GM18505 (cell line): Measurements from ENCODE around the gene ARL17A.
"Not testable (repeated sequence)": the region's sequence is repeated elsewhere in the genome, so short reads cannot be mapped to it uniquely, and the experiment has no call there.

ENCODE experiments used
- ATAC-seq: cut with Tn5 transposase; IDR thresholded peaks from one replicate; pipeline ENCODE4 v1.9.1; 2021; ENCODE audit not compliant: unreplicated experiment

Gene ARL17A

GRCh38 chr17:46579083-46580075 lies at the start of gene ARL17A:
Gene ARL17A (minus strand): TSS chr17:46579691. CDS start chr17:46576322, 3,369 bp downstream.
- peak; percentile 61 for ATAC-seq

- ATAC-seq = peak; percentile 48
These were observed 49.4 kb upstream of the ARL17A start for GRCh38 chr17:46628753-46629436.

- ATAC-seq = not testable (repeated sequence)
These were observed 48.0 kb upstream of the ARL17A start for GRCh38 chr17:46627452-46627851.

GRCh38 chr17:46624726-46625125 lies 45.2 kb upstream of the ARL17A start:
- ATAC-seq = not testable (repeated sequence)

- not testable (repeated sequence) for ATAC-seq
These were observed 44.3 kb upstream of the ARL17A start for GRCh38 chr17:46623790-46624189.

GRCh38 chr17:46618975-46619374 lies 39.5 kb upstream of the ARL17A start:
- not testable (repeated sequence) for ATAC-seq

GRCh38 chr17:46617121-46617520 lies 37.6 kb upstream of the ARL17A start:
- not testable (repeated sequence) for ATAC-seq

GRCh38 chr17:46613876-46614275 lies 34.4 kb upstream of the ARL17A start:
- not testable (repeated sequence) for ATAC-seq

- not testable (repeated sequence) for ATAC-seq
These were observed 31.8 kb upstream of the ARL17A start for GRCh38 chr17:46611304-46611703.

GRCh38 chr17:46603125-46603524 lies 23.6 kb upstream of the ARL17A start:
- not testable (repeated sequence) for ATAC-seq

GRCh38 chr17:46600767-46601166 lies 21.3 kb upstream of the ARL17A start:
- ATAC-seq = not testable (repeated sequence)

GRCh38 chr17:46598344-46598931 lies 18.9 kb upstream of the ARL17A start:
- ATAC-seq = not testable (repeated sequence)

GRCh38 chr17:46591332-46591731 lies 11.8 kb upstream of the ARL17A start:
- not testable (repeated sequence) for ATAC-seq

GRCh38 chr17:46590157-46591146 lies 11.0 kb upstream of the ARL17A start, which contains the start of gene NSF:
Gene NSF (plus strand): TSS chr17:46590669. CDS start chr17:46590776, 107 bp downstream.
- not testable (repeated sequence) for ATAC-seq

- not testable (repeated sequence) for ATAC-seq
These were observed 6.0 kb upstream of the ARL17A start for GRCh38 chr17:46585444-46585843.

- ATAC-seq = peak; percentile 7
These were observed 591 bp upstream of the ARL17A start for GRCh38 chr17:46580082-46580481.

- not testable (repeated sequence) for ATAC-seq
These were observed 7.7 kb downstream of the ARL17A start for GRCh38 chr17:46571796-46572195.

GRCh38 chr17:46566980-46567379 lies 12.5 kb downstream of the ARL17A start:
- ATAC-seq = not testable (repeated sequence)

GRCh38 chr17:46566284-46566683 lies 13.2 kb downstream of the ARL17A start:
- ATAC-seq = not testable (repeated sequence)

- ATAC-seq = not testable (repeated sequence)
These were observed 19.4 kb downstream of the ARL17A start for GRCh38 chr17:46560048-46560447.
